OCI-LY7 (cell line): ENCODE data around the gene CHRNA7. TPM values are rescaled to one million over a fixed set of nuclear protein-coding genes. Genes with fewer than 3 reads are reported as not detected.

ENCODE experiments used
- BruUV-seq: library from RNA; stranded (reverse); fragments of 400-500 nt; replicated peaks from 2 replicates; lab custom pipeline; 2021; lab: Mats Ljungman, UMichigan
- CTCF ChIA-PET: fragments of 300-600 bp; sonication (Branson Sonifier 250); formaldehyde crosslinking; loops from one replicate; lab custom pipeline; 2022; ENCODE audit warnings: antibody characterized with exemption; ENCODE audit not compliant: unreplicated experiment; lab: Charles Lee
- POLR2A ChIA-PET: fragments of 300-600 bp; sonication (Branson Sonifier 250); formaldehyde crosslinking; loops from one replicate; lab custom pipeline; 2022; ENCODE audit warnings: antibody characterized with exemption; lab: Charles Lee
- DNase-seq: peaks from one replicate; pipeline ENCODE4 v3.0.0-alpha.2; 2015; ENCODE audit warnings: low spot score
- H2AFZ ChIP-seq: fragments of 200-600 bp; sonication (generic), shearing (Covaris generic); 2 replicates; pipeline ENCODE4 v1.6.1; 2014; ENCODE audit warnings: mild to moderate bottlenecking, antibody characterized with exemption, low read length, moderate library complexity
- H3K27ac ChIP-seq: fragments of 200-600 bp; sonication (generic); 2 replicates; pipeline ENCODE4 v1.5.1; 2014; ENCODE audit warnings: mixed run types, low read depth, mild to moderate bottlenecking, moderate library complexity, low read length, inconsistent platforms; ENCODE audit not compliant: poor library complexity, severe bottlenecking
- H3K36me3 ChIP-seq: fragments of 200-600 bp; sonication (generic); 2 replicates; pipeline ENCODE4 v1.6.1; 2014; ENCODE audit warnings: mild to moderate bottlenecking, antibody characterized with exemption, low read length, moderate library complexity, mixed read lengths; ENCODE audit not compliant: insufficient read depth
- H3K4me1 ChIP-seq: fragments of 200-600 bp; sonication (generic); 2 replicates; pipeline ENCODE4 v1.5.1; 2014; ENCODE audit warnings: mild to moderate bottlenecking, low read length; ENCODE audit not compliant: insufficient read depth, poor library complexity, severe bottlenecking
- H3K4me2 ChIP-seq: fragments of 200-600 bp; sonication (generic); 2 replicates; pipeline ENCODE4 v1.6.1; 2014; ENCODE audit warnings: mild to moderate bottlenecking, low read length
- H3K4me3 ChIP-seq: fragments of 200-600 bp; sonication (generic); 2 replicates; pipeline ENCODE4 v1.5.1; 2014; ENCODE audit warnings: mild to moderate bottlenecking, low read depth, low read length; ENCODE audit not compliant: poor library complexity, severe bottlenecking
- H3K79me2 ChIP-seq: fragments of 200-600 bp; sonication (generic); 2 replicates; pipeline ENCODE4 v1.6.1; 2016; ENCODE audit warnings: low read depth, mild to moderate bottlenecking, low read length, moderate library complexity, mixed read lengths; ENCODE audit not compliant: insufficient read depth
- H3K9me2 ChIP-seq: fragments of 200-600 bp; sonication (generic); 2 replicates; pipeline ENCODE4 v1.6.1; 2016; ENCODE audit warnings: mild to moderate bottlenecking, low read length, mixed read lengths; ENCODE audit not compliant: insufficient read depth
- H3K9me3 ChIP-seq: fragments of 200-600 bp; sonication (generic); 2 replicates; pipeline ENCODE4 v1.6.1; 2014; ENCODE audit warnings: mild to moderate bottlenecking, mixed run types, low read length, mixed read lengths
- H4K20me1 ChIP-seq: fragments of 200-600 bp; sonication (generic); 2 replicates; pipeline ENCODE4 v1.6.1; 2014; ENCODE audit warnings: mild to moderate bottlenecking, antibody characterized with exemption, low read length, moderate library complexity, mixed read lengths; ENCODE audit not compliant: insufficient read depth
- EZH2phosphoT487 ChIP-seq: fragments of 200-600 bp; sonication (generic); IDR thresholded peaks from 2 replicates; pipeline ENCODE4 v1.6.1; 2018; ENCODE audit warnings: low read depth, borderline replicate concordance, mild to moderate bottlenecking, mixed run types, antibody characterized with exemption, low read length, moderate library complexity, mixed read lengths
- intact Hi-C: fragments of 100-400 bp; cut with micrococcal nuclease; formaldehyde crosslinking; loops from one replicate; pipeline ENCODE4 v1.10.0; 2022; ENCODE audit not compliant: unreplicated experiment
- total RNA-seq, 2 experiments: library from RNA; depleted of rRNA in 1 of 2; stranded (reverse); fragments of >200 nt in 1 of 2; shearing (Covaris generic) in 1 of 2; gene quantifications; 2 replicates each; pipeline ENCODE4 v1.2.3, GENCODE V29; 2014 to 2022
- TF ChIP-seq, protein P1 (sequence below): fragments of 200-600 bp; sonication (generic); conservative IDR thresholded peaks from 2 replicates; pipeline ENCODE4 v1.5.1; 2014; ENCODE audit warnings: mild to moderate bottlenecking, antibody characterized with exemption, low read length, moderate library complexity, mixed read lengths

Gene CHRNA7
- total RNA-seq, 2 experiments from 2014 or later = not detected

DNA sequence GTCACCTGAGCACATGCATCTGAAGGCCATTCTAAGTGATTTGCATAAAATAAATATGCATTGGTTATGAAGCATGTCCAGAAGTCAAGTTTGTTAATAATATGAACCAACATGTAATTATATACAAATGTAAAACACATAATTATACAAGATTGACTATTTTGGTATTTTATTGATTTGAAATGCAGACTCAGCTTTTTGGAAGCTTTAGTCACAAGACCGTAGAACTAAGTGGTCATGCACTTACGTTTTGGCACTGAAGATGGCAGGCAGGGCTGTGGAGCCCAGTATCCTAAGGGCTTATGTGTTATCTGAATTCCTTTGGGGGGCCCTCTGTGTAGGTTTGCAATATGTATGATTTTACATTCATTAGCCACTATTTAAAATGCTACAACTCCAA is 5.0 kb downstream of the CHRNA7 start:
- Histone ChIP-seq H2AFZ (no peak overlapping the region), H4K20me1 (no peaks in the 10 kb centered on the region), H3K4me3 (no peak overlapping the region), H3K9me2 (no peaks in the 10 kb centered on the region), H3K9me3 (no peaks in the 10 kb centered on the region), H3K27ac (no peak overlapping the region), H3K36me3 (no peaks in the 10 kb centered on the region), H3K4me2 (no peak overlapping the region), H3K4me1 (no peaks in the 10 kb centered on the region), H3K79me2 (no peaks in the 10 kb centered on the region)
- BruUV-seq = no TSS peak
- no peak for DNase-seq
- TF ChIP-seq, protein P1, sequence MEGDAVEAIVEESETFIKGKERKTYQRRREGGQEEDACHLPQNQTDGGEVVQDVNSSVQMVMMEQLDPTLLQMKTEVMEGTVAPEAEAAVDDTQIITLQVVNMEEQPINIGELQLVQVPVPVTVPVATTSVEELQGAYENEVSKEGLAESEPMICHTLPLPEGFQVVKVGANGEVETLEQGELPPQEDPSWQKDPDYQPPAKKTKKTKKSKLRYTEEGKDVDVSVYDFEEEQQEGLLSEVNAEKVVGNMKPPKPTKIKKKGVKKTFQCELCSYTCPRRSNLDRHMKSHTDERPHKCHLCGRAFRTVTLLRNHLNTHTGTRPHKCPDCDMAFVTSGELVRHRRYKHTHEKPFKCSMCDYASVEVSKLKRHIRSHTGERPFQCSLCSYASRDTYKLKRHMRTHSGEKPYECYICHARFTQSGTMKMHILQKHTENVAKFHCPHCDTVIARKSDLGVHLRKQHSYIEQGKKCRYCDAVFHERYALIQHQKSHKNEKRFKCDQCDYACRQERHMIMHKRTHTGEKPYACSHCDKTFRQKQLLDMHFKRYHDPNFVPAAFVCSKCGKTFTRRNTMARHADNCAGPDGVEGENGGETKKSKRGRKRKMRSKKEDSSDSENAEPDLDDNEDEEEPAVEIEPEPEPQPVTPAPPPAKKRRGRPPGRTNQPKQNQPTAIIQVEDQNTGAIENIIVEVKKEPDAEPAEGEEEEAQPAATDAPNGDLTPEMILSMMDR = no peak
- TF ChIP-seq EZH2phosphoT487 = no peak
- intact Hi-C loops = no loop called here
- CTCF ChIA-PET = no interaction called here
- POLR2A ChIA-PET = no interaction called here

DNA sequence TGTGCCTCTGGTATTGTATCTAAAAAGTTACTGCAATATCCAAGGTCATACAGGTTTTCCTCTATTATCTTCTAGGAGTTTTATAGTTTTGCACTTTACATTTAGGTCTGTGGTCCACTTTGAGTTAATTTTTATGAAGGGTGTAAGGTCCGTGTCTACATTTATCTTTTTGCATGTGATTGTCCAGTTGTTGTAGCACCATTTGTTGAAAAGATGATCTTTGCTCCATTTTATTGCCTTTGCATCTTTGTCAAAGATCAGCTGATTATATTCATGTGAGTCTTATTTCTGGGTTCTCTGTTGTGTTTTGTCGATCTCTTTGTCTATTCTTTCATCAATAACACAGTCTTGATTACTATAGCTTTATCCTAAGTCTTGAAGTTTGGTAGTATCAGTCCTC is 6.7 kb downstream of the CHRNA7 start:
- CTCF ChIA-PET = no interaction called here
- DNase-seq = no peak
- intact Hi-C loops = no loop called here
- Histone ChIP-seq H3K4me2 (no peak overlapping the region), H3K9me2 (no peaks in the 10 kb centered on the region), H3K4me1 (no peaks in the 10 kb centered on the region), H3K9me3 (no peaks in the 10 kb centered on the region), H3K4me3 (no peak overlapping the region), H3K36me3 (no peaks in the 10 kb centered on the region), H2AFZ (no peak overlapping the region), H4K20me1 (no peaks in the 10 kb centered on the region), H3K27ac (no peak overlapping the region), H3K79me2 (no peaks in the 10 kb centered on the region)
- no TSS peak for BruUV-seq
- POLR2A ChIA-PET = interaction anchor here (1.4 kb wide), 1 partner anchor 13 kb away, joined by 4 read pairs; no protein-coding TSS in a partner anchor
- TF ChIP-seq, protein P1 = no peak

DNA sequence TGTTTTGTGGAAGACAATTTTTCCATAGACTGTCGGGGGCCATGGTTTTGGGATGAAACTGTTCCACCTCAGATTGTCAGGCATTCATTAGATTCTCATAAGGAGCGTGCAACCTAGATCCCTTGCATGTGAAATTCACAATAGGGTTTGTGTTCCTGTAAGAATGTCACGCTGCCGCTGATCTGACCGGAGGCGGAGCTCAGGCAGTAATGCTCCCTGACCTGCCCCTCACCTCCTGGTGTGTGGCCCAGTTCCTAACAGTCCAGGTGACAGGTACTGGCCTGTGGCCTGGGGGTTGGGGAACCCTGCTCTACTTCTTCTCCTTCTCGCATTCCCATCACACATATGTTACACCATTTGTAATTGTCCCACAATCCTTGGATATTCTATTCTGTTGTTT is 11.0 kb downstream of the CHRNA7 start:
- Histone ChIP-seq H3K4me1 (no peaks in the 10 kb centered on the region), H4K20me1 (no peaks in the 10 kb centered on the region), H3K9me3 (no peaks in the 10 kb centered on the region), H3K4me3 (no peak overlapping the region), H2AFZ (no peak overlapping the region), H3K4me2 (no peak overlapping the region), H3K79me2 (no peaks in the 10 kb centered on the region), H3K9me2 (no peaks in the 10 kb centered on the region), H3K36me3 (no peaks in the 10 kb centered on the region), H3K27ac (no peak overlapping the region)
- CTCF ChIA-PET = no interaction called here
- no TSS peak for BruUV-seq
- POLR2A ChIA-PET = no interaction called here
- DNase-seq = no peak
- intact Hi-C loops = no loop called here
- TF ChIP-seq, protein P1 = no peak
- TF ChIP-seq EZH2phosphoT487 = no peak
